NCI-H510A (cell line): ENCODE data around the gene UMAD1.

Experiments used
- DNase-seq: peaks from one replicate; lab custom pipeline; 2025; lab: John Stamatoyannopoulos, UW

The UMAD1 gene

DNA sequence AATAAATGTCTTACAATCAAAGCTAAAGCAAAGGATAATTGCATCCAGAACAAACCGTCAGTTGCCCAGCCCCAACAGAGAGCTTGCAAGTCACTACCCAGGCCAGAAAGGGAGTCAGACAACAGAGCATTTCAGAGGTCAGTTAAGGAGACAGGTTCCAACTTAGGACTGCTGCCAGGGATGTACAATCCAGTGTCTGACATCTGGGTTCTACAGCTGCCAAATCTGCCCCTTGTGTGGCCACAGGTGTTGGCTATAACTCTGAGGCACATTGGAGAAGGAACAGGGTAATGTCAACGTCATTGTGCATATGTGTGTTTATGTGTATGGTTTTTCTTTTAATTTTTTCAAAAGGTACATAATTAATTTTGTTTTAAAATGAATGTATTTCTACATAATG, 242.8 kb downstream of the UMAD1 start:
- no peak for DNase-seq

DNA sequence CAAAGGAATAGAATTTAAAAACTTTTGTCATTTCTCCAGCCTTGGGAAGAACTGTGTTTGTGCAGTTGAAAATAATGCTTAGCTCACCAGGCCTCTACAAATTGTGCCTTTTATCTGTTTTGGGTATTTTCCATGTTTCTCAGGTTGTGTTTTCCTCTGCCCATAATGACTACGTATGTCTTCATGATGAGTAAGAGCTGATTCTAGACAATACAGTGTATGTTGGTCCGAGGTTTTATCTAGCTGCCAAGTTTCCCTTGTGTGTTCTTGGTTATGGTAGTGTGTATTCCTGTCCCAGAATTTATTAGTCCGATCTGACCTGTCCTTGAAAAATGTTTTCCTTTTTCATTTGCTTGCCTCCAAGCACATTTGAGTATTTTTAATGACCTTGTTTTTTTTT, 244.3 kb downstream of the UMAD1 start:
- DNase-seq = no peak

DNA sequence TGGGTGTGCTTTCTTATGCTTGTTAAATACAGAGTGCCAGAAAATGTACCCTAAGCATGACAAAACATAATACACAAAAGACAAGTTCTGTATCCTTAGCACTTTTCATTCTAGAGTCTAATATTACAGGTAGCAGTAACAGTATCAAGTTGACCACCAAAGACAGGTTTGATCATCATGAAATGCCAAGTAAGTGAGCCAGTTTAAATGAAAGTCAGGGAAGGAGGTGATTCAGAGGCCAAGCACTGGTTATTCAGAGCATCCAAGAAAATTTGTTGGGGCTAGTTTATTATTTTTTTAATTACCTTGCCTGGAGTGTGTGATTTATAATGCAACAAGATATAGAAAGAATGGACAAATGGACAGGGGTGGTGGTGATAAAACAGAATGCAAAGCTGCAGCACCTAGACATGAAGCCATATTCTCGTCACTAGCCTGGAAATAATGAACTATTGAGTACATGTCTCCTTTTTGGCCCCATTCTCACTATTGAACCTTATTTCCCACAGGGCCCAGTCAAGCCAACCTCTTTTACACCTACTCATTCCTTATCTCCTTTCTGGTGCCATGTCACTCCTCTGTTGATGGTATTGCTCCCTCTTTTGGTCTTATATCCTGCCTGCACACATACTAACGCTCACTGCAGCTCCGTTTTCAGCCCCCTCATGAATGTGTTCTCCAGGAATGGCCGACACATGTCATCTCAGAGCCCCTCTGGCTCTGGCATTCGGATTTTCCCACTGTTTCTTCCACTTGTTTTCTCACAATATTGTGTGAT, 249.4 kb downstream of the UMAD1 start:
- no peak for DNase-seq

DNA sequence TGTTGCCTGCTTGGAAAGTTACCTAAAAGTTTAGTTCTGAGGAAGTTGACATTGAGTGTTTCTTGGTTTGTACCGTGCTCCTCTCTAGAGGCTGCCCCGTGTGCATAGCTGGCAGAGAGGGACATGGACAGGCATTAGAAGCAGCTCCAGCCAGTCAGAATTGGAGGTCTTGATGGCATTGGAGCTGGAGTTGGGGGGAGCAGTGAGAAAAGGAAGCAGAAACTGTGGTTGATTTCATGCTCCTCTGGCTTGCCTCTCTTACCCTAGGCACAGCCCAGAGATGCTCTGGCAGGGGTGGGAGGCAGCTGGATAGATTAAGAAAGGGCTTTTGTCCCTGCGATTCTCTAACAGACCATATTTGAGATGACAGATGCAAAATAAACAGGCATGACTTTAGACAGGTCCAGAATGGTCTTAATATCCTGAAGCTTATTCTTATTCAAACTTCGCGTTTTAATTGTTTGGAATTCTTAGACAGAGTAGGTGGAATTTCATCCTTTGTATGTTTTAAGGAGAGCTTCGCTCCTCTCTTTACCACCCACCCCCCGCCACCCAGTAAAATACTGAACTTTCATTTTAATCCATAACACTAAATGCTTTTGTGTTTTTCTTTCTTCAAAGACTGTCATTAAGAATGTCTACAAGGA, 254.6 kb downstream of the UMAD1 start:
- no peak for DNase-seq

DNA sequence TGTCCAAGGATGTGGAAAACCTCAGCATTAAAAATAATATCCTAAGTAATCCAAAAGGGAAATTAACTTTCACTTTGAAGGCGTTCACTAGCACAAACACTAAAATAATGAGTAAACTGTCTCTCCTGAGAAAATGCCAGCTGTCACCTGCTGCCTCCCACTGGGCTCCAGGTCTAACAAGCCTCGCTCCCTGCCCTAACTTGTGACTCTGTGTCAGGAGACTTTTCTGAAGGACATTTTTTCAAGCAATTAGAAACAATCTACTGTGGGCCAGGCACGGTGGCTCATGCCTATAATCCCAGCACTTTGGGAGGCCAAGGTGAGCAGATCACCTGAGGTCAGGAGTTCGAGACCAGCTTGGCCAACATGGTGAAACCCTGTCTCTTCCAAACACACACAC, 255.2 kb downstream of the UMAD1 start:
- no peak for DNase-seq

GRCh38 chr7:7897509-7897908, 257.0 kb downstream of the UMAD1 start:
- no peak for DNase-seq

DNA sequence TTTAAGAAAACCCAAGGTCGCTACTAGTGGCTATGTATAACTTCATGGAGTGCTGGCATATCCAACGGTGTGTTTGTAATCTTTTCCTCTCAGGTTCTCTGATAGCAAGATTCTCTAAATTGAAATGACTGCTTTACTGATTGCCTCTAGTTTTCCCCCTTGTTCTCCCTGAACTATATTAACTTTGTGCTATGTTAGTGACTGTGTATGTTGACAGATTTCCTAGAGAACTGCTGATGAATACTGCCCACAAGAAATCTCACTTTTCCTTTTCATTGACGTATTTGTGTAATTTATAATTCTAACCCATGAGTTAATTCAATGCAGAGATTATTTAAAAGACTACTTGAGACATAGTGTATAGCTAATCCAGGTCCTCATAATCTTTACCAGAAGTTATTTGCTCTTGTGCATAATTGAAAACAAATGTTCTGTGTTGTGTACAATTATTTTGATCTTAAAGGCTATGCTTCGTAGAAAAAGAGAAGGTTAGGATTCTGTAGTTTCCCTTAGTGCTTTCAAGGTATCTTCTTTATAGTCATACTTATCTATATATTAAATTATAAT, 257.5 kb downstream of the UMAD1 start:
- DNase-seq = no peak

DNA sequence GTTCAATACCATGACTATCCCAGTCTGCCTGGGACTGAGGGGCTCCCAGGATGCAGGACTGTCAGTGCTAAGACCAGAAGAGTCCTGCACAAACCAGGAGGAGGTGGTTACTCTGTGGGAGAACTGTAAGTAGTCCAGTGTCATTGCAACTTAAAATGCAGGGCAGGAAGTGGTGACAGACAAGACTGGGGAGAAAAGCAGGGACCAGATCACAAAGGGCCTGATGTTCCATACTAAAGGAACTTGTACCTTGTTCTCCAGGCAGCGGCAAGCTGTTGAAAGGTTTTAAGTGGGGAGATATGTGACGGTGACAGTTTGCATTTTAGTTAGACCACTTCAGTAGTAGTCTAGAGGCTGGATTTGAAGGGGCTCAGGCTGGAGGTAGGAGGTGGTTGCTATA, 262.3 kb downstream of the UMAD1 start:
- no peak for DNase-seq

DNA sequence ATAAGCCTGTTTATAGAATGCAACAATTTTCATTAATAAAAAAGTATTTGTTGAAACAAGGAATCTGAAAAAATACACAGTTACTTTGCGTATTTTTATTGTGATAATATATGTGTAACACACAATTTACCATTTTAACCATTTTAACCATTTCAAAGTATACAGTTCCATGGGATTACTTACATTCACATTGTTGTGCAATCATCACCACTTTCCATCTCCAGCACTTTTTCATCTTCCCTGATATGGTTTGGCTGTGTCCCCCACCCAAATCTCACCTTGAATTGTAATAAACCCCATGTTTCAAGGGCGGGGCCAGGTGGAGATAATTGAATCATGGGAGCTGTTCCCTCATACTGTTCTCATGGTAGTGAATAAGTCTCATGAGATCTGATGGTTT, 266.8 kb downstream of the UMAD1 start:
- DNase-seq = no peak

GRCh38 chr7:7908622-7909145, 268.1 kb downstream of the UMAD1 start:
- DNase-seq = no peak

DNA sequence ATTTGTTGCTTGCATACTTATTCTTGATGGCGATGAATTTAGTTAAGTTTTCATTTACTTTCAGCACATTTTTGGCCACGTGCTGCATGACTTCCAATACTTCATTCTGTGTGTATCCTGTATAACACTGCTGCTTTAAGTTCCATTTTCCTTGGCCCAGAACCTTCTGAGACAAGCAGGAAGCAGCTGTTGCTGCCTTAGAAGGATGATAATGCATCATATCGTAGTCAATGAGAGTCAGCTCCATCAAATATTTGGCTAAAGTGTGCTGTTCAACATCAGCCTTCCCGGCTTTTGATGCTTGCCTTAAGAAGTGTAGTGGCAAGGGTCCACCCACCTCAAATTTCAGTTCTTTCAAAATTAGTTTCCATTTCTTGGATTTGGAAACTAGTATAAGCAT, 268.8 kb downstream of the UMAD1 start:
- no peak for DNase-seq

DNA sequence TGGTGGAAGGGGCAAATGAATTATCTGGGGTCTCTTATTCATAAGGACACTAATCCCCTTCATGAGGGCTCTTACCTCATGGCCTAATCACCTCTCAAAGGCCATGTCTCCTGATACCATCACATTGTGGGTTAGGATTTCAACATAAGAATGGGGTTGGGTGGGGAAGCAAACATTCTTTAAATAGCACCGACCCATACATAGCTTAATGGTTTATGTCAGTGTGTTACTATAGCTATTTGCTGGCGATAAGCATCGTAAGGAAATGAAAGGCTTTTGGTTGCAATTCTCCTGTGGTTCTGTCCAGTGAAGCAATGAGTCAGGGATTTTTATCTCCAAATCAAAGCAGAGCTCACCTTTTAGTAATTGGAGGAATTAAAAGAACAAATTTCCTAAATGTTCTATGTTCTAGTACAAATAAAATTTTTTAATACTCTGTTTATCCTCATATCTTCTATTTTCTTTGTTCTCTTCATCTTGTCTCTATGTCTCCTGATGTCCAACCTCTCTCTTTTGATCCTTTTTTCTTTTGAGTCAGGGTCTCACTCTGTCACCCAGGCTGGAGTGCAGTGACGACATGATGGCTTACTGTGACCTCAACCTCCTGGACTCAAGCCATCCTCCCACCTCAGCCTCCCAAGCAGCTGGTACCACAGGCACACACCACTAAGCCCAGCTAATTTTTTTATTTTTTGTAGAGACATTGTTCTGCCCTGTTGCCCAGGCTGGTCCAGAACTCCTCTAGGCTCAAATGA, 271.0 kb downstream of the UMAD1 start:
- no peak for DNase-seq

- DNase-seq = no peak
Measured at GRCh38 chr7:7912937-7913336, 272.4 kb downstream of the UMAD1 start.

- no peak for DNase-seq
Measured at GRCh38 chr7:7913504-7913903, 273.0 kb downstream of the UMAD1 start.

DNA sequence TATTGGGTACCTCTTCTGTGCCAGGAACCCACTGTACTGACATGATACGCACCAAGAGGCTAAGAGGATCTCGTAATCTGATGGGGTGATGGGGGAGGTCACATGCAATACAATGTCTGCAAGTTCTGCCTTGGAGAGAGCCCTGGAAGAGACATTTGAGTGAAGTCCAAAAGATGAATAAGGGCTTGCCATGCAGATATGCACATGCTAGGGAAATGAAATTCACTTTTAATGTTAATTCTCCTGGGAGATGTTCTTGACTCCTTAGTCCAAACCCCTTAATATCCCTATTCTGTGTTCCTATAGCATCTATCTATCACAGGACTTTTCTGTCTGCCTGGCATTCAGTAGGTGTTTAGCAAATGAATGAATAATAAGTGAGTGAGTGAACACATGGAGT, 274.0 kb downstream of the UMAD1 start:
- no peak for DNase-seq

DNA sequence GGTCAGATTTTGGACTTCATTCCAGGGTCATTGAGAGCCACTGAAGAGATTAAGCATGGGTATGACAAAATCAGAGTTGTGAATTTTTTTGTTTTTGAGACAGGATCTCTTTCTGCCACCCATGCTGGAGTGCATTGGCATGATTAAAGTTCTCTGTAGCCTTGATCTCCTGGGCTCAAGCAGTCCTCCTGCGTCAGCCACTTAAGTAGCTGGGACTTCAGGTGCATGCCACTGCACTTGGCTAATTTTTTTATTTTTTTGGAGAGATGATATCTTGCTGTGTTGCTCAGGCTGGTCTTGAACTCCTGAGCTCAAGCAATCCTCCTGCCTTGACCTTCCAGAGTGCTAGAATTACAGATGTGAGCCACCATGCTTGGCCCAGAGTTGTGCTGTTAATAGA, 275.5 kb downstream of the UMAD1 start:
- DNase-seq = no peak

- DNase-seq = no peak
Measured at GRCh38 chr7:7917593-7917992, 277.0 kb downstream of the UMAD1 start.

DNA sequence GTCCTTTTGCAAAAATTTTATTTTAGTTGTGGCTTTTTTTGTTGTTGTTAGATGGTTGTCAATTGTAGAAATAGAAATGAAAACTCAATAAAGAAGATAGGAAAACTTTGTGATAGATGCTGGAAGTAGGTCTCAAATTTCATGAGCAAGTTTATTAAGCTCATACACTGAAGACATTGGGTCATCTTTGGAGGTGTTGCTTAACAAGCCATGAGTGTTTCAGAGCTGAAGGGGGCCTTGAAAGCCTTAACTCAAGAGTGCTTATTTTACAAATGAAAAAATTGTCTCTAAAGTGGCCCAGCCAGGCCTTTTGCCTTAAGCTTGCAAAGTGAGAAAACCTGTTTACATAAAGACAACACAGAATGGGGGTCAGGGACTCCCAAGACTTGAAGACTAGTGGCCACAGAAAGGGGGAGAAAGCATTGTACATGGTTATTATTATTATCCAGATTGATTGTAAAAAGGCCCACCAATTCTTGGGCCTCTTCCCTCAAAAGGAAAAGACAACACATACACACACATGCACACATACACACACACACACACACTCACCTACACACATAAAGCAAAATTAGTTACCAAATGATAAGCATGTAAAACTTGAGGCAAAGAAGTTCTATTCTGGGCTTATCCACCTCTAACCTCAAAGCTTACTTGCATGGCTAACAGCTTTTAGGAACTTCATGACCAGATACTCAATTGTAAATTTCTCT, 278.3 kb downstream of the UMAD1 start:
- DNase-seq = no peak

DNA sequence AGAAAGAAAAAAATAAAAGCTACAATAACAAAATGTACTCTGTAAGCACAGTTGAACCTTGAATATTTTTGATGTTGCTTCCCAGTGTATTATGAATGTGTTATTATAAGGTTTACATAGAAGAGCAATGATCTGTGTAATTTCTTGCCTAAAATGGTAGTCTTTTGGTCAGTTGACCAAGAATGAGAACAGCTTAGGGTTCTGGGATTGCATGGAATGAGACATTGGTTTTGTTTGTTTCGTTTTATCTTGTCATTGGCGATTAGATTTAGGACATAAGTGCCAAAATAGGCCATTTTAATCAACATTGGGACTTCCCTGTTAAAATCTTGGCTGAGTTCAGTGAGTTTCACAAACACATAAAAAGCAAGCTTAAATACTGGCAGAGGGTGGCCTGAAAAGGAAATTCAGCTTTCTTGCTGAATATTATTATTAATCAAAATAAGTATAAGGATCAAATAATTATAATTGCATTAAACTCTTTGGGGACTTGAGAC, 278.9 kb downstream of the UMAD1 start:
- no peak for DNase-seq

DNA sequence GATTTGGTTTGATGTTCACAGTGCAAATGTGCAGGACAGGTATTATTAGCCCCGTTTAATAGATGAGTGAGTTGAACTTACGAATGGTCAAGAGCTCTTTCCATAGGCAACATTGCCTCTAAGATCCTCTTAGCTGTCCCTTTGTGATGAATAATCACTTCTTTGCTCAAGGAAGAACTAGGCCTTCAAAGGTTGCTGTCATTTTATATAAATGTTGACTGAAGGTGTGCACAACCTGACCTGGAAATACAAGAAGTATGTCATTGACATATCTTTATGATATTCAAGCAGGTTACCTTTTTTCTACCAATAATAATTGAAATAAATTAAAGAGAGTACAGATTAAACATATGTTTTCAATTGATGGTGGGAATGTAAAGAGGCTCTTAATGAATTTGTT, 279.5 kb downstream of the UMAD1 start:
- DNase-seq = no peak

GRCh38 chr7:7920481-7920880, 279.9 kb downstream of the UMAD1 start:
- DNase-seq = no peak

DNA sequence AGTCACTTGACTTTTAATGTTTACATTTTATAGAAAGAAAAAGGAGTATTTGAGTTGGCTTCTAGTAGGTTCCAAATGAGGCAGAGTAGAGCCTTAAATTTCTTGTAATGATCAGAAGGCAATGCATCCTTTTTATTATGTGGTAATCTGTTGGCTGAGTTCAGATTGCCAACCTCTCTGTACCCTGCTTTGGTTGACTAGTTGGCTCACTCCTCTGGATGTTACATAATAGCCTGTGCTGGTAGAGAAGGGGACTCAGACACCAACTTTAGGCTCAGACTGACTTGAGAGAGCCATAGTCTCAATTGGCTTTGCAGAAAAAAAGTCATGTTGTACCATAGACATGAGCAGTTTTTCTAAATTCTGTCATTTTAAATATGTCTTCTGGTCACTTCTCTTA, 281.3 kb downstream of the UMAD1 start:
- no peak for DNase-seq
